Uterus (tissue), 4 donors: ENCODE data around the gene SLC17A9. TPM values are rescaled to one million over a fixed set of nuclear protein-coding genes. Genes with fewer than 3 reads are reported as not detected.

ENCODE experiments used
- DNase-seq, 2 donors: peaks; one replicate each; pipeline ENCODE4 v3.0.0-alpha.2; 2019 to 2020
- H3K27ac ChIP-seq, 2 donors: fragments of 200-600 bp; sonication (generic); 1 replicate in 1 of 2; 2 replicates in 1 of 2; pipeline ENCODE4 v1.5.1; 2016 to 2018
- H3K27me3 ChIP-seq, 2 donors: fragments of 200-600 bp; sonication (generic); one replicate each; pipeline ENCODE4 v1.5.1; 2018 to 2019; ENCODE audit warnings: control low read depth in 1 of 2
- H3K36me3 ChIP-seq, 2 donors: fragments of 200-600 bp; sonication (generic); one replicate each; pipeline ENCODE4 v1.5.1; 2019; ENCODE audit warnings: control low read depth in 1 of 2
- H3K4me1 ChIP-seq, 2 donors: fragments of 200-600 bp; sonication (generic); one replicate each; pipeline ENCODE4 v1.5.1; 2018 to 2019; ENCODE audit warnings: control low read depth in 1 of 2
- H3K4me3 ChIP-seq, 2 donors: fragments of 200-600 bp; sonication (generic); 1 replicate in 1 of 2; 2 replicates in 1 of 2; pipeline ENCODE4 v1.5.1; 2018 to 2019; ENCODE audit warnings: mild to moderate bottlenecking in 1 of 2
- H3K9me3 ChIP-seq, 2 donors: fragments of 200-600 bp; sonication (generic); one replicate each; pipeline ENCODE4 v1.5.1; 2019; ENCODE audit warnings: control low read depth in 1 of 2
- CTCF ChIP-seq, 4 experiments: fragments of 200-600 bp in 2 of 4; fragments of 450-650 bp in 2 of 4; sonication (generic) in 2 of 4; IDR thresholded peaks; one replicate each; pipeline ENCODE4 v1.5.1; 2016 to 2019; ENCODE audit warnings: antibody characterized with exemption in 4 of 4, mild to moderate bottlenecking in 2 of 4, moderate library complexity in 1 of 4
- POLR2A ChIP-seq, 2 donors: fragments of 450-650 bp; IDR thresholded peaks; one replicate each; pipeline ENCODE4 v1.6.1; 2016; ENCODE audit warnings: antibody characterized with exemption in 2 of 2, mild to moderate bottlenecking in 1 of 2, moderate library complexity in 1 of 2
- intact Hi-C: fragments of 100-400 bp; cut with DNase I; formaldehyde crosslinking; loops from one replicate; pipeline ENCODE4 v1.15.1; 2023; ENCODE audit warnings: low total_unique reads
- total RNA-seq, 4 donors: library from RNA; depleted of rRNA in 3 of 4; stranded (reverse); fragments of >200 nt in 3 of 4; gene quantifications; one replicate each; pipeline versions ENCODE4 v1.1.0 to v1.2.4, GENCODE V29; 2014 to 2023
- donor health status: DM: yes; HTN: yes; CAD: no.

The SLC17A9 gene
- total RNA-seq, 4 donors from 2014 or later: 0.26 to 5.4 (median 1.6) TPM; not detected in 1

GRCh38 chr20:62935968-62936585, 16.4 kb upstream of the SLC17A9 start:
- Histone ChIP-seq H3K9me3 (no peaks in the 10 kb centered on the region), H3K27me3 (no peaks in the 10 kb centered on the region), H3K4me3 (peak overlapping the region in 1 of 2 donors; percentile 92), H3K36me3 (no peaks in the 10 kb centered on the region), H3K4me1 (peaks cover 8 to 16% of the 10 kb centered on the region in 2 donors), H3K27ac (no peak overlapping the region)
- intact Hi-C loops: no loop called here
- no peak for TF ChIP-seq CTCF (IDR thresholded peaks at IDR 0.05)
- no peak for DNase-seq

GRCh38 chr20:62937268-62938104, 15.0 kb upstream of the SLC17A9 start:
- Histone ChIP-seq H3K27me3 (no peaks in the 10 kb centered on the region), H3K4me1 (peaks cover 8 to 16% of the 10 kb centered on the region in 2 donors), H3K27ac (peak overlapping the region; percentile 85 to 93), H3K4me3 (peak overlapping the region; percentile 92 to 96), H3K9me3 (no peaks in the 10 kb centered on the region), H3K36me3 (no peaks in the 10 kb centered on the region)
- DNase-seq: peak; percentile 96 to 98
- TF ChIP-seq POLR2A (IDR thresholded peaks at IDR 0.05): peak; percentile 49 to 84
- peak in 2 of 4 experiments; percentile 3 to 19 for TF ChIP-seq CTCF (IDR thresholded peaks at IDR 0.05)
- intact Hi-C loops: no loop called here

- H3K27ac ChIP-seq: peak within 1 kb of the TSS; percentile 85 to 93
- intact Hi-C loops: no loop called here
- TF ChIP-seq CTCF (IDR thresholded peaks at IDR 0.05) (no peak), POLR2A (IDR thresholded peaks at IDR 0.05) (no peak)
- H3K27me3 ChIP-seq: no peaks in the 10 kb centered on the region
- H3K36me3 ChIP-seq: no peaks in the 10 kb centered on the region
- H3K4me1 ChIP-seq: peaks cover 8 to 16% of the 10 kb centered on the region in 2 donors
- H3K9me3 ChIP-seq: no peaks in the 10 kb centered on the region
- peak within 1 kb of the TSS; percentile 92 to 96 for H3K4me3 ChIP-seq
- DNase-seq: no peak
Measured at GRCh38 chr20:62938105-62938888, 14.2 kb upstream of the SLC17A9 start, which contains the start of gene GID8. GID8 (plus strand) TSS chr20:62938147; CDS start chr20:62941503, 3,356 bp downstream.

- H3K4me3 ChIP-seq: no peak overlapping the region
- TF ChIP-seq CTCF (IDR thresholded peaks at IDR 0.05) (no peak), POLR2A (IDR thresholded peaks at IDR 0.05) (no peak)
- H3K36me3 ChIP-seq: no peaks in the 10 kb centered on the region
- DNase-seq: no peak
- H3K27me3 ChIP-seq: no peaks in the 10 kb centered on the region
- no peaks in the 10 kb centered on the region for H3K9me3 ChIP-seq
- intact Hi-C loops: no loop called here
- peaks cover 8 to 9% of the 10 kb centered on the region in 2 donors for H3K4me1 ChIP-seq
- H3K27ac ChIP-seq: no peak overlapping the region
Measured at GRCh38 chr20:62940875-62941274, 11.6 kb upstream of the SLC17A9 start.
